Hypothalamus (tissue), 51 donors: ENCODE data around the gene PSMD6.

Experiments
- DNase-seq, 51 donors: peaks; one replicate each; lab custom pipeline; 2025; lab: John Stamatoyannopoulos, UW

PSMD6 gene

GRCh38 chr3:64046996-64047594 lies 23.8 kb upstream of the PSMD6 start:
- no peak for DNase-seq

- DNase-seq, result no peak
These were observed 23.3 kb upstream of the PSMD6 start for GRCh38 chr3:64046592-64046991.

GRCh38 chr3:64042952-64043351 lies 19.7 kb upstream of the PSMD6 start:
- DNase-seq, result no peak

- peak in 1 of 51 donors; percentile 36 for DNase-seq
These were observed 16.9 kb upstream of the PSMD6 start for GRCh38 chr3:64039981-64040733.

- no peak for DNase-seq
These were observed 16.0 kb upstream of the PSMD6 start for GRCh38 chr3:64039332-64039731.

GRCh38 chr3:64038253-64038767 lies 15.0 kb upstream of the PSMD6 start:
- DNase-seq, result no peak

- no peak for DNase-seq
These were observed 13.8 kb upstream of the PSMD6 start for GRCh38 chr3:64037084-64037483.

GRCh38 chr3:64033069-64033468 lies 9.8 kb upstream of the PSMD6 start:
- no peak for DNase-seq

- DNase-seq, result no peak
These were observed 8.5 kb upstream of the PSMD6 start for GRCh38 chr3:64031540-64032508.

GRCh38 chr3:64030741-64031140 lies 7.4 kb upstream of the PSMD6 start:
- peak in 47 of 51 donors; percentile 8 to 77 (median 35) for DNase-seq

- no peak for DNase-seq
These were observed 6.0 kb upstream of the PSMD6 start for GRCh38 chr3:64029287-64029686.

GRCh38 chr3:64028754-64029153 lies 5.5 kb upstream of the PSMD6 start:
- no peak for DNase-seq

GRCh38 chr3:64027658-64028057 lies 4.4 kb upstream of the PSMD6 start:
- no peak for DNase-seq

GRCh38 chr3:64026346-64026745 lies 3.1 kb upstream of the PSMD6 start:
- DNase-seq, result no peak

- no peak for DNase-seq
These were observed 548 bp upstream of the PSMD6 start for GRCh38 chr3:64023861-64024223.

- DNase-seq, result peak in 1 of 51 donors; percentile 14
These were observed 675 bp downstream of the PSMD6 start for GRCh38 chr3:64022451-64023186.

GRCh38 chr3:64021922-64022321 lies 1.4 kb downstream of the PSMD6 start:
- DNase-seq, result no peak

GRCh38 chr3:64019879-64020278 lies 3.4 kb downstream of the PSMD6 start:
- no peak for DNase-seq

GRCh38 chr3:64019271-64019670 lies 4.0 kb downstream of the PSMD6 start:
- DNase-seq, result no peak

GRCh38 chr3:64016941-64017620 lies 6.2 kb downstream of the PSMD6 start:
- DNase-seq, result no peak
